ENCODE results near the gene KIFC3.

The KIFC3 gene

GRCh38 chr16:57770361-57770760 lies 31.9 kb downstream of the KIFC3 start:
- DNase-seq (ENCODE audit: low read depth in 2 of 3, low spot score in 1 of 3), result no peak

GRCh38 chr16:57769541-57770145 lies 32.6 kb downstream of the KIFC3 start:
- no peak for DNase-seq (ENCODE audit: low read depth in 2 of 3, low spot score in 1 of 3)

DNA sequence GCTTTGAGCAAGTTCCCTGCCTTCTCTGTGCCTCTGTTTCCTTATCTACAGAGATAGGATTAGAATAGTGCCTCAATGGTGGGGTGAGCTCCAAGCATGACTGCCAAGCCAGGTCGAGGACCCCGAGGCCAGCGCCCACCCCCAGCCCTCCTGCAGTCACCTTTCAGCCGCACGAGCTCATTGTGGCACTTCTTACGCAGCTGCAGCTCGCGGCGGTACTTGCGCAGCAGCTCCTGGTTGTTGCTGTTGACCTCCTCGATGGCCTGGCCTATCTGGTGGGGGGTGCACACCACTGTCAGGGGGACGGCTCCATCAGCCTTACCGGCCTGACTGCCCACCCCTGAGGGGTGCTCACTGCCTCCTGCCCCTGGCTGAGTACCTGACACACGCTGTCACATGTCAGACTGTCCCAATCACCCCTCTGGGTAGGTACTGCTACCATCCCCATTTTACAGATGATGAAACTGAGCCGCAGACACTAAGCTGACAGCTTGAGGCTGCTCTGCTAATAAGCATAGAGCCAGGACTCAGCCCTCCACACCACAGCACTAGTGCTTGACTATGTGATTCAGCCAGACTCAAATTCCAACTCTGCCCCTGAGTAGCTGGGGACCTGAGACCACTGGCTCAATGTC lies 35.5 kb downstream of the KIFC3 start:
- no peak for DNase-seq (ENCODE audit: low read depth in 2 of 3, low spot score in 1 of 3)

GRCh38 chr16:57765160-57765728 lies 37.0 kb downstream of the KIFC3 start:
- DNase-seq (ENCODE audit: low read depth in 2 of 3, low spot score in 1 of 3), result no peak

- peak; percentile 5 to 29 (median 11) for DNase-seq (ENCODE audit: low read depth in 2 of 3, low spot score in 1 of 3)
Measured at GRCh38 chr16:57764341-57765159, 37.7 kb downstream of the KIFC3 start.

- no peak for DNase-seq (ENCODE audit: low read depth in 2 of 3, low spot score in 1 of 3)
Measured at GRCh38 chr16:57764006-57764340, 38.3 kb downstream of the KIFC3 start.

DNA sequence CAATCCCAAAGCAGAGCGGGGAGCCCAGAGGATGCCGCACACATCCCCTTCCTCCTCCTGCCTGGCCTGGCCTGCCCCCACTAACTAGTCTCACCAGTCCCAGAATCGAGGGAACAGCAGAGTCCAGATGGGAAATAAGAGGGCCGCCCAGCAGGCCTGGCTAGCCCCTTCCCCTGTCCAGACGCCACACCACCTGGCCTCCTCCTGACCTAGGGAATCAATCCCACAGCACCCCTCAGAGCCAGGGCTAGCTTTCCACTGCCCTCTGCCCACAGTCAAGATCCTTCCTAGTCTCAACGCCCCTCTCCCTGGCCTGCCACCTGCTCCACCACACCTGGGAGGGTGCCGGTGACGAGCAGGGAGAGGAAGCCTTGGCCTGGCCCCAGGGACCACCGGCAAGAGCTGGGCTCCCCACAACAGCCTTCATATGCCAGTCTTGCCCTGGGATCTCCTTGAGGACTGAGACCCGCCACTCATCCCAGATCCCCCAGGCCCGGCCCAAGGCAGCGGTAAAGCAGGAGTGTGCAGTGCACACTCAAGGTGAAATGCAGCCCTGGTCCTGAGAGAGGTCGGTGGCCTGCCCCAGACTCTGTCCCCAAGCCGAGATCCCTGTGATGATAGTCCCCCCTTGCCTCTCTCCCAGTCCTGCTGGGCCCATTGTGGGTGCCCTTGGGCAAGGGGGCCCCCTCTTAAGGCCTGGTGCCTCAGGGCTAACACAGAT lies 38.8 kb downstream of the KIFC3 start:
- no peak for DNase-seq (ENCODE audit: low read depth in 2 of 3, low spot score in 1 of 3)

GRCh38 chr16:57762365-57763040 lies 39.8 kb downstream of the KIFC3 start:
- no peak for DNase-seq (ENCODE audit: low read depth in 2 of 3, low spot score in 1 of 3)

GRCh38 chr16:57761957-57762356 lies 40.3 kb downstream of the KIFC3 start:
- DNase-seq (ENCODE audit: low read depth in 2 of 3, low spot score in 1 of 3), result no peak

GRCh38 chr16:57761301-57761700 lies 41.0 kb downstream of the KIFC3 start:
- no peak for DNase-seq (ENCODE audit: low read depth in 2 of 3, low spot score in 1 of 3)

GRCh38 chr16:57760357-57761160 lies 41.7 kb downstream of the KIFC3 start:
- no peak for DNase-seq (ENCODE audit: low read depth in 2 of 3, low spot score in 1 of 3)

DNA sequence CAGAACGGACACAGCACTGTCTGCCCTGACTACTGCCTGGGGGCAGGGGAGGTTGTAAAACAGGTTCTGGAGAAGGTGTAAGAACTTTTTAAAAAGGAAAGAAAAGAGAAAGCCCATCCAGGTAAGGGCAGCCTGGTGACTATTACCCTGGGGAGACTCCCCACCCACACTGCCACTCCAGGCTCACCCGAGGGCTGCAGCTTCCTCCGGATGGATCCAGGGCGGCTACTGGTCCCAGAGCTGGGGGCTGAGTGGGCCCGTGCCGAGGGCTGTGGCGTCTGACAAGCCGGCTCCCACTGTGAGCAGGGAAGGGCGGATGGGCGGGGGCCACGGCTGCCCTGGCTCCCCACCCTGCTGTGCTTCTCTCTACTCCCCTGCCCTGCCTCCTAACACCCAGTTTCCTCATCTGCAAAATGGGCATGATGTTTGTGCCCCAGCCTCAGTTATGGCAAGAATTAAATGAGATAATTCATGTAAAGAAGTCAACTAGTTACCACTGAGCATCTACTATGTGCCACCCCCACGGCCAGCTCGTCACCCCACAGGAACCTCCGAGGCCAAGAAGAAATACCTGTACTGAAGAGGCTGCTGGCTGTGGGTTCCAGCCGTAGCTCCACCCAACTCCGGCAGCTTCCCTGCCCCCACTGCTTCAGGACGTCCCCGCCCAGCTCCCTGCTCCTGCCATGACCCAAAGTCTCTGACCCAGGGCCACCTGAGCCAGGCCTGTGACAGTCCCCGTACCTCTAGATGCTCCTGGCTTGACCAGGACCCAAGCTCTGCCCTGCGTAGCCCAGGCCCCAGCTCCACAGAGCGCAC lies 42.5 kb downstream of the KIFC3 start:
- DNase-seq (ENCODE audit: low read depth in 2 of 3, low spot score in 1 of 3), result no peak

DNA sequence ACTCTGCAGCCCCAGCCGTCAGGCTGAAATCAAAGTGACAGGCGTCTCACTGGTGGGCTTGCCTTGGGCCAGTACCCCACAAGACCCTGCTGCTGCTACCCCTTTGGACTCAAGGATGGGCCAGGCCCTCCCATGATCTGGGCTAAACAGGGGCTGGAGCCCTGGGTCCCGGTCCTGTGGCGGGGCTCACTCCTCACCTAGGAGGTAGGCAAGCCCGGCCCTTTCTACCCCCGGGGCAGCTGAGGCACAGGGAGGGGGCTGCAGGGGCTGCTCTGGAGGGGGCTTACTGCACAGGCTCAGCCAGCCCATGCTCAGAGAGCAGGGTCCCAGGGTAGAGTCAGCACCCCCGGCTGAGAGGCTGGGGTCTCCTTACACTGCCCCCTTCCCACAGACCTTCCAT lies 43.2 kb downstream of the KIFC3 start:
- no peak for DNase-seq (ENCODE audit: low read depth in 2 of 3, low spot score in 1 of 3)

- no peak for DNase-seq (ENCODE audit: low read depth in 2 of 3, low spot score in 1 of 3)
Measured at GRCh38 chr16:57758331-57759117, 43.8 kb downstream of the KIFC3 start.

DNA sequence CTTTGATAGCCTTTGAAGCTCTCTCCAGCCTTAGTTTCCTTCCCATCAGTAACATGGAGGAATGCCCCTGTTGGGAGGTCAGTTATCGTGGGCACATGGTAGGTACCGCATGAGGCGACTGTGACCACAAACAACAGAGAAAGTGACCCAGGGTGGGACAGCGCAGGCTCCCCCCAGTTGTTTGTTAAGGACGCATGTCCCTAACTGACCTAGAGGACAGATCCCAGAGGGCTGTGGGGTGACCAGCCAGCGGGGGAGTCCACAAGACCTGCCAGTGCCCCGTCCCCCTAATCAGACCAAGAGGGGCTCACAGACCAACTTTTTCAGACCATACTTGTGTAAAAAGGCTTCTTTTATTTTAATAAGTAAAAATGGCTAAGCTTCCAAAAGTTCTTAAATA lies 44.4 kb downstream of the KIFC3 start:
- DNase-seq (ENCODE audit: low read depth in 2 of 3, low spot score in 1 of 3), result no peak

DNA sequence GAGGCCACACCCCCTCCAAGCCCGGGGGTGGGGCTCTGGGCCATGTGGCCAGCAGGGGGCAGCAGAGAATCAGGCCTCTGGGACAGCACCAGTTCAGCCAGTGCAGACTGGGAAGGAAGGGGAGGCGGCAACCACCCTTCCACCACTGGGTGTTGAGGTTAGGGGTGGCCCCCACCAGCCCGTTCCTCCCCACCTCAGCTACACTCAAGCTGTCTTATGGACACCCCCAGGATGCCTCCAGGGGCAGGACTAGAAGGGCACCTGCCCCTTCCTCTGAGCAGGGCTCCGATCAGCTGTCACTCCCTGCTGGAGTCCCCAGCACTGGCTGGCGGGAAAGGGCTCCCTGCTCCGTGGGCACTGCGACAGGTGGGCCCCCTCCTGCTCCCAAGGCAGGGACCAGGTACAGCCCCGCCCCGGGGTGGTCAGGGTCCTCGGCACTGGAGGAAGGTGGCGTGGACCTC lies 44.9 kb downstream of the KIFC3 start:
- peak; percentile 71 to 96 (median 82) for DNase-seq (ENCODE audit: low read depth in 2 of 3, low spot score in 1 of 3)

DNA sequence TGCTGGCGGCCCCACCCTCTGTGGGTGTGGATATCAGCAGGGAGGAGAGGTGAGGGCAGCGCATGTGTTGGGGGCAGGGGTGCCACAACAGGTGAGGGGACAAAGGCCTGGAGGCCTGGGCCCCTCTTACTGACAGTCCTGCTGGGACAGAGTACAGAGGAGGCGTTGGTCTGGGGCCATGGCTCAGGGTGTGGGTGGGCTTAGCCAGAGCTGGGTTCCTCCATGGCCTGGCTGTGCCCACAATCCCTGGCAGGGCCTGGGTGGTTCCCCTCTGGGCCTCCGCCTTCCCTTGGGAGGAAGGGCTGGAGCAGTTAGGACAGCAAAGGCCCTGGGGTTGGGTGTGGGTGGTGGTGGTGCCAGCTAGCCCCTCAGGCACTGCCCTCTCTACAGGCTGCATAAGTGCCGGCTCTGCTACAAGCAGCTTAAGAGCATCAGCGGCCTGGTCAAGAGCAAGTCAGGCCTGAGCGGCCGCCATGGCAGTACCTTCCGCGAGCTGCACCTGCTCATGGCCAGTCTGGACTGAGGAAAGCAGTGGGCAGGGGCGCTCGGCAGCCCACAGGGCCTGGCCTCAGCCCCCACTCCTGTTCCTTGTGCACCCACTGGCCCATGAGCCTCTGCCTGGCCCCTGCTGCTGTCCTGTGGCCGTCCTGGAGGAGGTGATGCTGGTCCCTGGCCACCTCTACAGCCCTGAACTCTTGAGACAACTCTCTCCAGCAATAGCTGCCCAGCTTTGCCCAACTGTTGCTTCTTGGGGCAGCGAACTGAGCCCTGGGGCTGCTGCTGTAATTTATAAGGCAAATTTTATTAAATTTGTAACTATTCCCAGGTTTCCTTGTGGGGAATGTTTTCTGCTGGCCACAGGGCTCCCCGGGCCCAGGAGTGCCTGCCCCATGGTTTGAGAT lies 45.6 kb downstream of the KIFC3 start:
- DNase-seq (ENCODE audit: low read depth in 2 of 3, low spot score in 1 of 3), result no peak

Measured in stimulated activated CD4-positive, alpha-beta T cell treated with anti-CD3 and anti-CD28 coated beads, Interleukin-12 subunit alpha, Interleukin-12 subunit beta, amount 100 ng/mL, for 48 hours (primary cell).